T-helper 2 cell treated with Interferon-gamma antibody and Interleukin-4, amounts not matched to agents 5 μg/mL and 100 μg/mL, for 36 hours (primary cell): ENCODE data around the gene TNFRSF12A.

ENCODE experiments used
- DNase-seq: peaks from one replicate; pipeline ENCODE4 v3.0.0; 2021; ENCODE audit warnings: low spot score
- H3K27ac Mint-ChIP-seq: one replicate; pipeline ENCODE4 v1.8.0; 2021; ENCODE audit warnings: mild to moderate bottlenecking, mixed read lengths
- H3K27me3 Mint-ChIP-seq: one replicate; pipeline ENCODE4 v1.8.0; 2021; ENCODE audit warnings: low read depth, mixed read lengths
- H3K36me3 Mint-ChIP-seq: one replicate; pipeline ENCODE4 v1.8.0; 2021; ENCODE audit warnings: low read depth, mixed read lengths
- H3K4me1 Mint-ChIP-seq: one replicate; pipeline ENCODE4 v1.8.0; 2021; ENCODE audit warnings: low read depth, mixed read lengths
- H3K4me3 Mint-ChIP-seq: one replicate; pipeline ENCODE4 v1.8.0; 2022; ENCODE audit warnings: mild to moderate bottlenecking, moderate library complexity, mixed read lengths
- H3K9me3 Mint-ChIP-seq: one replicate; pipeline ENCODE4 v1.8.0; 2021; ENCODE audit warnings: mixed read lengths

Gene TNFRSF12A

DNA sequence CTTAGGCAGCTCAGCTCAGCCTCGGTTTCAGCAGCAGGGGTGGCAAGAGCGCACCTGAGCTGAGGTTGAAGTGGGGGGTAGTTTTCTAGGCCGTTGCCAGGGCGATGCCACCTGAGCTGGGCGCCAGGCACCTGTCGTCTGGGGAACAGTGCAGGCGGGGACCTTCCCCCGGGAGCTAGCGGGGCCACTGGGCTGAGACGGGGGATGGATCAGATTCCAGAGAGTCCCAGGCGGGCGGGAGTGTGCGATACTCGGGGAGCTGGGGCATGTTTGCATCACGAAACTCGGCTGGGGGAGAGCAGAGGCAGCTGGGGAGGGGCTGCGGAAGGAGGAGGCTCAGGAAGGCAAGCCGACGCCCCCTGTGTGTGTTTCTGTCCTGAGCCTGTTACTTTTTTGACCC lies 7.9 kb upstream of the TNFRSF12A start:
- Mint-ChIP-seq H3K27me3 (peaks cover 15% of the 10 kb centered on the region), H3K4me1 (peaks cover 17% of the 10 kb centered on the region), H3K36me3 (no peaks in the 10 kb centered on the region), H3K9me3 (no peaks in the 10 kb centered on the region), H3K4me3 (no peak overlapping the region), H3K27ac (no peak overlapping the region)
- DNase-seq = no peak

DNA sequence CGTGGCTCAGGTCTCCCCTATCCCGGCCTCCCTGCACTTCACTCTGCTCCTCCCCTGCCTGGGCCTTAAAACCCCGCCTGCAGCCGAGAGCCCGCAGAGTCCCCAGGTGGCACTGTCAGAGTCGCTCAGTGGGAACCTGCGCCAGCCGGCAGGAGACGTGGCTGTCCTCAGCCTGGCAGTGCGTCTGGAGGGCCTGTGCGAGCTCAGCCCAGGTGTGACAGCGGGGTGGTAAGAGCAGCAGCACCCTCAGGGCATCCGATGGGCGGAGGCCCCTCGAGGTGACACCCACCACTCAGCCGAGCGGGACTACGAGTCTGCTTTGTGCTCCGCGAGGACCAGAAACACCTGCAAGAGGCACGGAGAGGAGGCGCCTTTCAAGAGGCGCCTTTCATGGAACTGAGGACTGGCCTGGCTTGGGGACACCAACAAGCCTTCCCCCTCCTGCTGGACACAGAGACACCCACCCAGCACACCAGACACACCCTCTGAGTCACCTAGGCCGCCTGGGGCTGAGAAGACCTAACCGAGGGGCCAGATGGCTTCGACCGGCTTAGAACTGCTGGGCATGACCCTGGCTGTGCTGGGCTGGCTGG lies 7.2 kb upstream of the TNFRSF12A start, which contains the start of gene CLDN9:
CLDN9 (plus strand) TSS at position 96 of the 593 bp plus-strand sequence; CDS start at position 536, 440 bp downstream.
- H3K27ac Mint-ChIP-seq = no peak within 1 kb of the TSS
- no peaks in the 10 kb centered on the region for H3K36me3 Mint-ChIP-seq
- no peak for DNase-seq
- H3K9me3 Mint-ChIP-seq = no peaks in the 10 kb centered on the region
- peaks cover 15% of the 10 kb centered on the region for H3K27me3 Mint-ChIP-seq
- peaks cover 10% of the 10 kb centered on the region for H3K4me1 Mint-ChIP-seq
- H3K4me3 Mint-ChIP-seq = no peak within 1 kb of the TSS

DNA sequence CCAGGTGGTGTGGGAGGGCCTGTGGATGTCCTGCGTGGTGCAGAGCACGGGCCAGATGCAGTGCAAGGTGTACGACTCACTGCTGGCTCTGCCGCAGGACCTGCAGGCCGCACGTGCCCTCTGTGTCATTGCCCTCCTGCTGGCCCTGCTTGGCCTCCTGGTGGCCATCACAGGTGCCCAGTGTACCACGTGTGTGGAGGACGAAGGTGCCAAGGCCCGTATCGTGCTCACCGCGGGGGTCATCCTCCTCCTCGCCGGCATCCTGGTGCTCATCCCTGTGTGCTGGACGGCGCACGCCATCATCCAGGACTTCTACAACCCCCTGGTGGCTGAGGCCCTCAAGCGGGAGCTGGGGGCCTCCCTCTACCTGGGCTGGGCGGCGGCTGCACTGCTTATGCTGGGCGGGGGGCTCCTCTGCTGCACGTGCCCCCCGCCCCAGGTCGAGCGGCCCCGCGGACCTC lies 6.6 kb upstream of the TNFRSF12A start:
- no peaks in the 10 kb centered on the region for H3K36me3 Mint-ChIP-seq
- H3K27ac Mint-ChIP-seq = no peak overlapping the region
- H3K4me1 Mint-ChIP-seq = peaks cover 7% of the 10 kb centered on the region
- H3K9me3 Mint-ChIP-seq = no peaks in the 10 kb centered on the region
- DNase-seq = no peak
- H3K27me3 Mint-ChIP-seq = peaks cover 15% of the 10 kb centered on the region
- no peak overlapping the region for H3K4me3 Mint-ChIP-seq

DNA sequence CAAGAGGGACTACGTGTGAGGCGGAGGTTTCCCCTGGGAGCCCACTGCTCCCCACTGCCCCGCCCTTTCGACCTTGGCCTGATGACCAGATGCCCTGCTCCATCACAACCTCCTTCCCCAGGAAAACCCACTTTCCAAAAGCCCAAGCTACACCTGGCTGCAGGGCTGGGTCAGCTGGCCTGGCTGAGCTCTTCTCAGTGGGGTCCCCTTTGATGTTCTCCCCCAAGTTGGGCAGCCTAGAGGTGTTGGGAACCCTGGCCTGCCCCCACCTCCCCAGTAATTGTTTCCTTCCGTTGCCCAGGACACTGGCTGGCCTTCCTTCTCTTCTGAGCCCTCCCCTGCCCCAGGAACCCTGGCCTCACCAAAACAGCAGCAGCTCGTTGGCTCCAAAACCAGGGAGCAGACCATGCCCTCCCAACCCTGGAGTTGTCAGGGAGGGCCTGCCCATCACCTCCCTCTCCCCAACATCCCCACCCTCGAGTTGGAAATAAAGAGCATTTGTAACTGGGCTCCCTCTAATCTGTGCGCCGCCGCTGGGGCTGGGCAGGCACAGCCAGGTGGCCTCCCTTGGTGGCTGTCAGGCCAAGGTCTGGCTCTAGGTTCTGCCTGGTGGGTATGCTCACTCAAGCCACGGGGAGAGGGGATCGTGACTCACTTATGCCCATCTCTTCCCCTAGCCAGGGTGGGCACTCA lies 6.0 kb upstream of the TNFRSF12A start:
- Mint-ChIP-seq H3K4me1 (peaks cover 5% of the 10 kb centered on the region), H3K36me3 (no peaks in the 10 kb centered on the region), H3K27ac (no peak overlapping the region), H3K27me3 (peaks cover 15% of the 10 kb centered on the region), H3K9me3 (no peaks in the 10 kb centered on the region), H3K4me3 (no peak overlapping the region)
- DNase-seq = no peak

DNA sequence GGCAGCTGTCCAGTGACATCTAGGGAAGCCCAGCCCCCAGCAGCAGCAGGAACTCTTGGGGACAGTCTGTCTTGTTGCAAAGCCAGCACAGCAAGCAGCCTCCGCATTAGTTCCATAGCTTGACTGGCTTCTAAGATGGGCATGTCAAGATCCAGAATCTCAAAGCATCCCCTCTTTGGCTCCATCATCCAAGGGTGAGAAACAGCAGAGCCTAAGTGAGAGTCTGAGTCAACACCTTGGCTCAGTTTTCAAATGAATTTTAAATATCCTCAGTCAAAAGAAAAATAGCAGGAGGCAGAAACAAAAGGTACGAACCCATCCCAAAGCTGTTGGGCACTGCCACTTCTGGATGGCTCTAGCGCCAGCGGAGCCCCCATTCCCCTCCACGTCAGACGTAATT lies 5.2 kb upstream of the TNFRSF12A start:
- Mint-ChIP-seq H3K4me3 (no peak overlapping the region), H3K36me3 (no peaks in the 10 kb centered on the region), H3K9me3 (no peaks in the 10 kb centered on the region), H3K27ac (no peak overlapping the region), H3K27me3 (peaks cover 17% of the 10 kb centered on the region), H3K4me1 (peaks cover 7% of the 10 kb centered on the region)
- no peak for DNase-seq

DNA sequence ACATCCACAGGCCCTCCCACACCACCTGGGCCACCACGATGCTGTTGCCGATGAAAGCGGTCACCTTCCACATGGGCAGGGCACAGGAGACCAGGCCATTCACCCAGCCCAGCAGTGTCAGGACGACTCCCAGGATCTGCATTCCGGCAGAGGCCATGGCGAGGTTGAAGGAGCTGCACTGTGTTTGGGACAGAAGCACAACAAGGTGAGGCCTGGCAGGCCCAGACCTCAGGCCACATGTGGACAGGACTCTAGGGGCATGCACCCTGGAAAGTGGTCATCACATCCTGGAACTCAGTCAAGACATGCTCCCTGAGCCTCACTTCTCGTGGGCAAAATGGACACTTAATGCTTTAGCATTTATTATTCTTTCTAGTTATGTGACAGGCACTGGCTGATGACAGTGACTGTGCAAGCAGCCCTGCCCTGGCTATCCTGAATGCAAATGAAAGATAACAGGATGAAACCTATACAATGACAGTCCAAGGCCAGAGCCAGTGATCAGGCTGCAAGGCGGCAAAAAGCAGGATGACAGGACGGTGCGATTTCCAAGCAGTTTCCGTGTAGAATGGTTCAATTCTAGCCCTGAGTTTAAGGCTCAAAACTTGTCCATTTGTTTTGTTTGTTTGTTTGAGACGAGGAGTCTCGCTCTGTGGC lies 4.2 kb upstream of the TNFRSF12A start:
- H3K4me1 Mint-ChIP-seq = peaks cover 11% of the 10 kb centered on the region
- peaks cover 18% of the 10 kb centered on the region for H3K27me3 Mint-ChIP-seq
- DNase-seq = no peak
- H3K36me3 Mint-ChIP-seq = no peaks in the 10 kb centered on the region
- H3K4me3 Mint-ChIP-seq = no peak overlapping the region
- no peak overlapping the region for H3K27ac Mint-ChIP-seq
- H3K9me3 Mint-ChIP-seq = no peaks in the 10 kb centered on the region

DNA sequence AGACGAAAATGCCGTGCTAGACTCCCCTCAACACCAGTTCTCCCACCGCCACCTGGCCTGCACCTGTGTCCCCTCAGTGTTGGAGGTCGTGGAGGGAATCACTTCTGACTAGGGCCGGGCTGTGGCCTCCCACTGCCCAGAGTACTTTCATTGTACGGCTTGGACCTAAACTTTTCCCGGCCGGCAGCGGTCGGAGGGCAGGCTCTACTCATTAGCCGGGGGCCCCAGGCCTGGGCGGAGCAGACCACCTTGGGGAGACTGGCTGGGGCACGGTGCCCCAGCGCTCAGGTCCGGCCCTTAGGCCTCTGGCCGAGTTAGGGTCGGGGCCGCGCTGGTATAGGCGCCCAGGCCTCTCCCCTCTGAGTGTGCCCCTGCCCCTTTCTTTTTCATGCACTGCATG lies 2.8 kb upstream of the TNFRSF12A start:
- no peaks in the 10 kb centered on the region for H3K9me3 Mint-ChIP-seq
- no peak for DNase-seq
- no peak overlapping the region for H3K27ac Mint-ChIP-seq
- no peak overlapping the region for H3K4me3 Mint-ChIP-seq
- peaks cover 18% of the 10 kb centered on the region for H3K27me3 Mint-ChIP-seq
- H3K36me3 Mint-ChIP-seq = peaks cover 3% of the 10 kb centered on the region
- H3K4me1 Mint-ChIP-seq = peaks cover 21% of the 10 kb centered on the region

DNA sequence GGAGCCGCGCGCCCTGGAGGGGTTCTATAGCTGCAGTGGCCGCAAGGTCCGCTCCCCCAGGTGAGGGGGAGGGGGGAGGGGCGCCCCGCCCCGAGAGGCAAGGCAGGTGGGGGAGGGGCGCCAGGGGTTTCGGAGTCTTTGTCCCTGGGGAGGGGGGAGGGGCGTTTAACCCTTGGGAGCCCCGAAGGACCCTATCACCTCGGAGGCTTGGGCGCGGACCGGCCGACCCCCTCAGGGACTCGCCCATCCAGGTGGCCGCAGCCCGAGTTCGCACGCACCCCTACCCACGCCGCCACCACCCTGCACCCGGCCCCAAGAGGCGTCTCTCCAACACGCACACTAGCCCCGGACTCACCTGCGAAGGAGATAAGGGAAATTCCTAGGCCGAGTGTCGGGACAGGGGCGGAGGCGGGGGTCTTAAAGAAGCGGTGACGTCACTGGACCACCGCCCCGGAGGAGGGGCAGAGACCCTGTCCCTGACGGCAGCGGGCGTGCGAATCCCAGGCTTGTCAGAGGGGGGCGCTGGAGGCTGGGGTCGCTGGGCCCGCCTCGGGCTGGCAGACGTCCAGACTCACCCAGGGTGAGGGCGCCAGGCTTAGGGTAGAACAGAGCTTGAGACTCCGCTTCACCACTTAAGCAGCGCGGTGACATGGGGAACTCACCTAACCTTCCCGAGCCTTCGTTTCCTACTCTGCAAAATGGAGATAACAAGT lies 2.2 kb upstream of the TNFRSF12A start, which contains the start of gene CLDN6:
CLDN6 (minus strand) TSS at position 390 of the 713 bp plus-strand sequence. CDS start 2,162 bp downstream, outside the sequence.
- Mint-ChIP-seq H3K9me3 (no peaks in the 10 kb centered on the region), H3K27me3 (peaks cover 15% of the 10 kb centered on the region), H3K36me3 (peaks cover 3% of the 10 kb centered on the region), H3K27ac (no peak within 1 kb of the TSS), H3K4me1 (peaks cover 27% of the 10 kb centered on the region), H3K4me3 (peak within 1 kb of the TSS; percentile 15)
- DNase-seq = no peak

DNA sequence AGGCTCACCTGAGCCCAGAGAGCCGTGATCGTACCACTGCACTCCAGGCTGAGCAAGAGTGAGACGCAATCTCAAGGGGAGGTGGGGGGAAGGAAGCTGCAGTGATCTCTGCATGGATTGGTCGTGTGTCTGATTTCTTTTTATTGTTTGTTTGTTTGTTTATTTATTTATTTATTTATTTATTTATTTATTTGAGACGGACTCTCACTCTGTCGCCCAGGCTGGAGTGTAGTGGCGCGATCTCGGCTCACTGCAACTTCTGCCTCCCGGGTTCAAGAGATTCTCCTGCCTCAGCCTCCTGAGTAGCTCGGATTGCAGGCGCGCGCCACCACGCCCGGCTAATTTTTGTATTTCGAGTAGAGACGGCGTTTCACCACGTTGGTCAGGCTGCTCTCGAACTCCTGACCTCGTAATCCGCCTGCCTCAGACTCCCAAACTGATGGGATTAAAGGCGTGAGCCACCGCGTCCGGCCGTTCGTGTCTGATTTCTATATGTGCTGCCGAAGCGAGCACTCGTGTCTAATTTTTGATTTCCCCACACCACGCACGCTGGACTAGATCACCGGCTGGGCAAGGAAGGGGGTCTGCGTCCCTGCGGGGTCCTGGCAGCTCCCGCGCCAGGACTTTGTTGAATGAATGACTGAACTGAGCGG lies 448 bp upstream of the TNFRSF12A start:
- DNase-seq = no peak
- peaks cover 6% of the 10 kb centered on the region for H3K36me3 Mint-ChIP-seq
- peaks cover 8% of the 10 kb centered on the region for H3K27me3 Mint-ChIP-seq
- peaks cover 36% of the 10 kb centered on the region for H3K4me1 Mint-ChIP-seq
- H3K27ac Mint-ChIP-seq = peak overlapping the region; percentile 55
- H3K4me3 Mint-ChIP-seq = peak overlapping the region; percentile 89
- no peaks in the 10 kb centered on the region for H3K9me3 Mint-ChIP-seq

DNA sequence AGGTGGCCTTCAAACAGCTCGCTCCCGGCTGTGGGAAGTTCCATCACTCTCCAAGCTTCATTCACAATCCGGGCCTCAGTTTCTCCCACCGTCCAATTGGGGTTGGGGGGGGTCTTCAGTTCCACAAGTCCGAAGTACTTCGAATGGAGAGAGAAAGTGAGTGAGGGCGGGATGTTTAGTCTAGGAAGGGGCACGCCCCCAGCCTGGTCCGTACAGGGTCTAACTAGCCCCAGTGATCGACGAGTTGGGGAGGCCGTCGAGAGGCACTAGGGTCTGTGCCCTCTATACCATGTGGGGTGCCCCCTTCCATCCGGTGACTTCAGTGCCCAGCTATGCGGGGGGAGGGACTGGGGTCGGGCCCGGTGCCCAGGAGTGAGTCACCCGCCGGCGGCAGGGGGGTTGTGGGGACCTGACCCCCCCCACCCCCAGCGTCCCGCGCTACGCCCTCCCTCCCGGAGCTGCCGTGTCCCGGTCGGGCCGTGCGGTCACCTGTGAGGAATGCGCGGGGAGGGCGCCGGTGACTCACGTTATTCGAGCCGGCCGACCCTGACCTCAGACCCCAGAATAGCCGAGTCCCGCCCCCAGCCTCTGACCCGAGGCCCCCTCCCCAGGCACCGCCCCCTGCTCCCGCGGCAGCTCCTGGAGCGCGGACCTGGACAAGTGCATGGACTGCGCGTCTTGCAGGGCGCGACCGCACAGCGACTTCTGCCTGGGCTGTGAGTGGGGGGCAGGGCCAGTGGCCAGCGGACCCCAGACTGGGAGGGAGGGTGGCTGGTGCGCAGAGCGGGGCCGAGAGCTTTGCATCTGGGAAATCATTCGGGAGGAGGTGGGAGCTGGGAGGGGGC lies 658 bp downstream of the TNFRSF12A start:
- Mint-ChIP-seq H3K4me3 (peak overlapping the region; percentile 90), H3K27ac (peak overlapping the region; percentile 76), H3K4me1 (peaks cover 40% of the 10 kb centered on the region), H3K9me3 (no peaks in the 10 kb centered on the region), H3K36me3 (peaks cover 9% of the 10 kb centered on the region), H3K27me3 (peaks cover 8% of the 10 kb centered on the region)
- DNase-seq = peak; percentile 58

DNA sequence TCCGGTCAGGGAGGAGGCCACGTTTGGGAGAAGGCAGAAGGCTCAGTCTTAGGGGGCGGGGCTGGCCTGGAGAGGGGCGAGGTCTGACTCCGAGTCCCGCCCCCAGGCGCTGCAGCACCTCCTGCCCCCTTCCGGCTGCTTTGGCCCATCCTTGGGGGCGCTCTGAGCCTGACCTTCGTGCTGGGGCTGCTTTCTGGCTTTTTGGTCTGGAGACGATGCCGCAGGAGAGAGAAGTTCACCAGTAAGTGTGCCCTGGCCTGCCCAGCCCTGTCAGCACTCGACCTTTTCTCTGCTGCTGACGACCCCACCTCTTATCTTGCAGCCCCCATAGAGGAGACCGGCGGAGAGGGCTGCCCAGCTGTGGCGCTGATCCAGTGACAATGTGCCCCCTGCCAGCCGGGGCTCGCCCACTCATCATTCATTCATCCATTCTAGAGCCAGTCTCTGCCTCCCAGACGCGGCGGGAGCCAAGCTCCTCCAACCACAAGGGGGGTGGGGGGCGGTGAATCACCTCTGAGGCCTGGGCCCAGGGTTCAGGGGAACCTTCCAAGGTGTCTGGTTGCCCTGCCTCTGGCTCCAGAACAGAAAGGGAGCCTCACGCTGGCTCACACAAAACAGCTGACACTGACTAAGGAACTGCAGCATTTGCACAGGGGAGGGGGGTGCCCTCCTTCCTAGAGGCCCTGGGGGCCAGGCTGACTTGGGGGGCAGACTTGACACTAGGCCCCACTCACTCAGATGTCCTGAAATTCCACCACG lies 1.5 kb downstream of the TNFRSF12A start:
- peak; percentile 72 for DNase-seq
- H3K36me3 Mint-ChIP-seq = peaks cover 17% of the 10 kb centered on the region
- peak overlapping the region; percentile 76 for H3K27ac Mint-ChIP-seq
- peak overlapping the region; percentile 90 for H3K4me3 Mint-ChIP-seq
- no peaks in the 10 kb centered on the region for H3K9me3 Mint-ChIP-seq
- H3K27me3 Mint-ChIP-seq = peaks cover 7% of the 10 kb centered on the region
- peaks cover 40% of the 10 kb centered on the region for H3K4me1 Mint-ChIP-seq

DNA sequence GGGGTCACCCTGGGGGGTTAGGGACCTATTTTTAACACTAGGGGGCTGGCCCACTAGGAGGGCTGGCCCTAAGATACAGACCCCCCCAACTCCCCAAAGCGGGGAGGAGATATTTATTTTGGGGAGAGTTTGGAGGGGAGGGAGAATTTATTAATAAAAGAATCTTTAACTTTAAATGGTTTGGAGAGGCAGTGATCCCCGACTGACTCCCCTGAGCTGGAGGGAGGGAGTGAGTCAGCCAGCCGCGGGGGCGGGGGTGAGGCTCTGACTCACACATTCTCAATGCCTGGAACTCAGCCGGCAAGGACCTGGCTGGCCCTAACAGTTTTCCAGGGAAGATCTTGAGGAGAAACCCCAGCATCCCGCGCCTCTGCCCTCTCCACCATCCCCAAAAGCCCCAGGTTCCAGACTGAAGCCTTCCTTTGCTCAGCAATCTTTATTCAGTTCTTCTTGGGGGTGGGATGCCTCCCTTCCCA lies 2.1 kb downstream of the TNFRSF12A start:
- Mint-ChIP-seq H3K27me3 (peaks cover 3% of the 10 kb centered on the region), H3K36me3 (peaks cover 23% of the 10 kb centered on the region), H3K4me1 (peaks cover 40% of the 10 kb centered on the region), H3K9me3 (no peaks in the 10 kb centered on the region), H3K27ac (peak overlapping the region; percentile 90), H3K4me3 (peak overlapping the region; percentile 90)
- peak; percentile 88 for DNase-seq
